ENCODE data around the gene EFNA5.

The EFNA5 gene

GRCh38 chr5:107567901-107568671, 102.7 kb downstream of the EFNA5 start:
- no peak overlapping the region for H3K4me3 ChIP-seq (ENCODE audit: low read depth, low read length)
- TF ChIP-seq, protein P1, sequence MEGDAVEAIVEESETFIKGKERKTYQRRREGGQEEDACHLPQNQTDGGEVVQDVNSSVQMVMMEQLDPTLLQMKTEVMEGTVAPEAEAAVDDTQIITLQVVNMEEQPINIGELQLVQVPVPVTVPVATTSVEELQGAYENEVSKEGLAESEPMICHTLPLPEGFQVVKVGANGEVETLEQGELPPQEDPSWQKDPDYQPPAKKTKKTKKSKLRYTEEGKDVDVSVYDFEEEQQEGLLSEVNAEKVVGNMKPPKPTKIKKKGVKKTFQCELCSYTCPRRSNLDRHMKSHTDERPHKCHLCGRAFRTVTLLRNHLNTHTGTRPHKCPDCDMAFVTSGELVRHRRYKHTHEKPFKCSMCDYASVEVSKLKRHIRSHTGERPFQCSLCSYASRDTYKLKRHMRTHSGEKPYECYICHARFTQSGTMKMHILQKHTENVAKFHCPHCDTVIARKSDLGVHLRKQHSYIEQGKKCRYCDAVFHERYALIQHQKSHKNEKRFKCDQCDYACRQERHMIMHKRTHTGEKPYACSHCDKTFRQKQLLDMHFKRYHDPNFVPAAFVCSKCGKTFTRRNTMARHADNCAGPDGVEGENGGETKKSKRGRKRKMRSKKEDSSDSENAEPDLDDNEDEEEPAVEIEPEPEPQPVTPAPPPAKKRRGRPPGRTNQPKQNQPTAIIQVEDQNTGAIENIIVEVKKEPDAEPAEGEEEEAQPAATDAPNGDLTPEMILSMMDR (IDR thresholded peaks at IDR 0.05; ENCODE audit: borderline replicate concordance, insufficient read depth, low read depth, low read length) = no peak

GRCh38 chr5:107566986-107567385, 103.8 kb downstream of the EFNA5 start:
- TF ChIP-seq, protein P1 (IDR thresholded peaks at IDR 0.05; ENCODE audit: borderline replicate concordance, insufficient read depth, low read depth, low read length) = no peak
- no peak overlapping the region for H3K4me3 ChIP-seq (ENCODE audit: low read depth, low read length)

DNA sequence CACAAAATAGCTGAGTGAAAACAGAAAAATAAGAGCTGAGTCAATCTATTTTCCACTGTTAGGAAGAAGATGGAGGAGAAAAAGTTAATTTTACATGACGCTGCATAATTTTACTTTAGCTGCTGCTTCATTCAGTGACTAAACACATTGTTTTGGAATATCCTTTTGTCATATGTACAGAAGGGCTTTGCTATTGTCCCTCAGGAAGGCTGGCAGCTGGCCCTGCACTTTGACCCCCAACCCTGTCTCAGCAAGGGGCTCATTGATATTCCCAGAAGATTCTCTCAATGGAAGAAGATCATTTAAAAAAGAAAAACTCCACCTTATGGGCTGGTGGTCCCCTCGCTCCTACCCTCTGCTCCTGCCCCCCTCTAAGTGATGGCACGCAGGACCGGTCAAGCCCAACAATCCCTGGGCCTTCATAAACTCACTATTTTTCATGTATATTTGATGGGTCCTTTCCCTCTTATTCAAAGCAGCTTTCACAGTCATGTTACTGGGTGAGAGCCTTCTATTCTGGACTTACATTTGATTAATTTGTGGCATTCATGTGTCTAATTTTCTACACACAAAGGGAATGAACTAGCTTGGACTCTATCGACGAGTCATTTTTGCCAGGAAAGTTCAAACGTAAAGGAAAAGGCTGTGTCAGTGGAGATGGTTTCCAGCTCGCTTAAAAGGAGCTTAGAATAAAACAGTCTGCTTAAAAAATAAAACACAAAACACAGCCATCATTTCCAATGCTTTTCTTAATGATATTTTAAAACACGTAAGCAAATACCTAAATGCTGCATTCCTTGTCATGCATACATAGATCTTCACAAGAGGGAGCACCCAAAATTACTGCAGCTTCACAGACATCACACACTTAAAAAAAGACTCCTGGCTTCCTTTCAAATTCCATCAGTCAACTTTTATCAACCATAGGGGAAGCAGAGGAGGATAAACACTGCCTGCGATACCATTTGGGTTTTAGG, 104.7 kb downstream of the EFNA5 start:
- TF ChIP-seq, protein P1 (IDR thresholded peaks at IDR 0.05; ENCODE audit: borderline replicate concordance, insufficient read depth, low read depth, low read length) = no peak
- H3K4me3 ChIP-seq (ENCODE audit: low read depth, low read length) = no peak overlapping the region

GRCh38 chr5:107564931-107565372, 105.8 kb downstream of the EFNA5 start:
- H3K4me3 ChIP-seq (ENCODE audit: low read depth, low read length) = no peak overlapping the region
- TF ChIP-seq, protein P1 (IDR thresholded peaks at IDR 0.05; ENCODE audit: borderline replicate concordance, insufficient read depth, low read depth, low read length) = no peak

- H3K4me3 ChIP-seq (ENCODE audit: low read depth, low read length) = no peak overlapping the region
- TF ChIP-seq, protein P1 (IDR thresholded peaks at IDR 0.05; ENCODE audit: borderline replicate concordance, insufficient read depth, low read depth, low read length) = no peak
These were observed 106.7 kb downstream of the EFNA5 start for GRCh38 chr5:107563959-107564544.

DNA sequence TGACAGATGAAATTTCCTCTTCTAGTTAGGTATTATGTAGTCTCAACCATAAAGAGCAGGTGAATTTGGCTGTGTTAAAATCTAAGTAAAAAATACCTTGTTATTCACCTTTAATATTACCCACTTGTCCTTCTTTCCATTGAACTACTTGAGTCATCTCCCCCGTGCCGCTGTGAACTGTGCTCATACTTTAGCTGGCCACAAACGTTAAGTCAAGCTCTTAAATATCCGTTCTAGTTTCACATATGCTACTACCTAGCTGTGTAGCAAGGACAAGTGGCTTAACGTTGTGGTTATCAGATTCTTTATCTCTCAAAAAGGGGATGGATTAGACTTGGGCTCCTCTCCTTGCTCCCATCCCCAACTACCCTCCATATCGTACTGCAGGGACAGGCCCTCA, 110.4 kb downstream of the EFNA5 start:
- TF ChIP-seq, protein P1 (IDR thresholded peaks at IDR 0.05; ENCODE audit: borderline replicate concordance, insufficient read depth, low read depth, low read length) = no peak
- H3K4me3 ChIP-seq (ENCODE audit: low read depth, low read length) = no peak overlapping the region
